HCT116 (cell line): ENCODE measurements around the gene SLC28A3. TPM values are rescaled to one million over a fixed set of nuclear protein-coding genes. Genes with fewer than 3 reads are reported as not detected.

ENCODE experiments used
- ATAC-seq: fragments of 200-7000 bp; cut with Tn5 transposase; 2 replicates; pipeline ENCODE4 v1.9.1; 2020; ENCODE audit warnings: mild to moderate bottlenecking, moderate library complexity
- BruUV-seq: library from RNA; stranded (reverse); fragments of 400-500 nt; replicated peaks from 2 replicates; lab custom pipeline; 2021; lab: Mats Ljungman, UMichigan
- CTCF ChIA-PET: fragments of 300-600 bp; sonication (Branson Sonifier 250); formaldehyde crosslinking; loops from one replicate; lab custom pipeline; 2021; ENCODE audit warnings: antibody characterized with exemption; lab: Charles Lee
- POLR2A ChIA-PET: fragments of 300-600, 350-600 bp; sonication (Branson Sonifier 250); formaldehyde crosslinking; loops from one replicate; lab custom pipeline; 2021; ENCODE audit warnings: antibody characterized with exemption; lab: Charles Lee
- RAD21 ChIA-PET, 2 experiments: fragments of 300-600 bp; sonication (Branson Sonifier 250); formaldehyde crosslinking; loops; one replicate each; lab custom pipeline; 2023; ENCODE audit warnings: low total read pairs in 2 of 2; ENCODE audit not compliant: uncharacterized antibody in 2 of 2, unreplicated experiment in 2 of 2, low non-redundant PET in 1 of 2; lab: Charles Lee
- DNase-seq: peaks from one replicate; pipeline ENCODE4 v3.0.0-alpha.2; 2010; ENCODE audit warnings: low read depth, low spot score
- H2AFZ ChIP-seq: fragments of 200-600 bp; shearing (Covaris generic), sonication (generic); 2 replicates; pipeline ENCODE4 v1.6.1; 2017; ENCODE audit warnings: low read depth, mixed run types, mixed read lengths, antibody characterized with exemption, low read length; ENCODE audit not compliant: poor library complexity, severe bottlenecking
- H3K27ac ChIP-seq: 2 replicates; pipeline ENCODE4 v1.5.1; 2012; ENCODE audit warnings: low read depth, low read length
- H3K27me3 ChIP-seq: fragments of 200-600 bp; sonication (generic); 2 replicates; pipeline ENCODE4 v1.6.1; 2016; ENCODE audit warnings: mixed run types, low read length, mixed read lengths; ENCODE audit not compliant: insufficient read depth
- H3K36me3 ChIP-seq, 2 experiments: fragments of 200-500 bp in 1 of 2; fragments of 200-600 bp in 1 of 2; sonication (Bioruptor generic) in 1 of 2; sonication (generic) in 1 of 2; 2 replicates each; pipeline versions ENCODE4 v1.5.1 to v1.6.1; 2014 to 2016; ENCODE audit warnings: low read length in 2 of 2, inconsistent platforms in 1 of 2, mixed read lengths in 1 of 2, mixed run types in 1 of 2; ENCODE audit not compliant: insufficient read depth in 2 of 2, control insufficient read depth in 1 of 2
- H3K4me1 ChIP-seq, 2 experiments: fragments of 200-600 bp in 1 of 2; sonication (generic) in 1 of 2; 2 replicates each; pipeline versions ENCODE4 v1.5.1 to v1.6.1; 2012 to 2017; ENCODE audit warnings: low read length in 2 of 2, inconsistent platforms in 1 of 2, mild to moderate bottlenecking in 1 of 2, mixed read lengths in 1 of 2, mixed run types in 1 of 2, moderate library complexity in 1 of 2; ENCODE audit not compliant: insufficient read depth in 2 of 2, control insufficient read depth in 1 of 2
- H3K4me2 ChIP-seq: fragments of 200-600 bp; sonication (generic); 2 replicates; pipeline ENCODE4 v1.6.1; 2017; ENCODE audit warnings: mixed run types, low read length, mixed read lengths
- H3K4me3 ChIP-seq, 2 experiments: fragments of 200-600 bp in 1 of 2; sonication (generic) in 1 of 2; replicated peaks in 1 of 2; 2 replicates each; pipeline ENCODE4 v1.5.1; 2011 to 2016; ENCODE audit warnings: low read length in 2 of 2, control low read depth in 1 of 2, low read depth in 1 of 2, mild to moderate bottlenecking in 1 of 2, mixed read lengths in 1 of 2, mixed run types in 1 of 2
- H3K79me2 ChIP-seq: fragments of 200-600 bp; sonication (generic); 2 replicates; pipeline ENCODE4 v1.6.1; 2017; ENCODE audit warnings: mild to moderate bottlenecking, mixed run types, low read length, moderate library complexity, mixed read lengths; ENCODE audit not compliant: insufficient read depth
- H3K9ac ChIP-seq: fragments of 200-600 bp; sonication (generic); 2 replicates; pipeline ENCODE4 v1.6.1; 2016; ENCODE audit warnings: low read length, mixed read lengths
- H3K9me2 ChIP-seq: fragments of 200-600 bp; sonication (generic), shearing (Covaris generic); 2 replicates; pipeline ENCODE4 v1.6.1; 2017; ENCODE audit warnings: mixed run types, mild to moderate bottlenecking, moderate library complexity; ENCODE audit not compliant: insufficient read depth
- H3K9me3 ChIP-seq, 2 experiments: fragments of 200-500 bp in 1 of 2; fragments of 200-600 bp in 1 of 2; sonication (Bioruptor generic) in 1 of 2; sonication (generic) in 1 of 2; 2 replicates each; pipeline ENCODE4 v1.6.1; 2014 to 2017; ENCODE audit warnings: low read length in 2 of 2, mixed read lengths in 2 of 2, inconsistent platforms in 1 of 2, low read depth in 1 of 2, mild to moderate bottlenecking in 1 of 2, mixed run types in 1 of 2, moderate library complexity in 1 of 2; ENCODE audit not compliant: control insufficient read depth in 1 of 2, insufficient read depth in 1 of 2
- H4K20me1 ChIP-seq: fragments of 200-600 bp; sonication (generic), shearing (Covaris generic); 2 replicates; pipeline ENCODE4 v1.6.1; 2017; ENCODE audit warnings: mixed run types, mild to moderate bottlenecking, moderate library complexity; ENCODE audit not compliant: insufficient read depth
- CBX3 ChIP-seq: IDR thresholded peaks from 2 replicates; pipeline ENCODE4 v1.6.1; 2012; ENCODE audit warnings: low read depth
- CTCF ChIP-seq, 3 experiments: fragments of 200-600 bp in 1 of 3; sonication (generic) in 1 of 3; IDR thresholded peaks in 2 of 3; conservative IDR thresholded peaks in 1 of 3; 2 replicates each; pipeline ENCODE4 v1.5.1; 2012 to 2017; ENCODE audit warnings: low read depth in 2 of 3, low read length in 2 of 3, antibody characterized with exemption in 1 of 3, borderline replicate concordance in 1 of 3, control low read depth in 1 of 3, mild to moderate bottlenecking in 1 of 3, mixed read lengths in 1 of 3, mixed run types in 1 of 3, moderate library complexity in 1 of 3; ENCODE audit not compliant: insufficient read depth in 1 of 3
- EGR1 ChIP-seq: IDR thresholded peaks from 2 replicates; pipeline ENCODE4 v1.6.1; 2012; ENCODE audit warnings: low read depth
- ELF1 ChIP-seq: IDR thresholded peaks from 2 replicates; pipeline ENCODE4 v1.6.1; 2012; ENCODE audit warnings: low read depth, borderline replicate concordance
- EZH2 ChIP-seq: fragments of 200-600 bp; sonication (generic); IDR thresholded peaks from 2 replicates; pipeline ENCODE4 v1.6.1; 2017; ENCODE audit warnings: antibody characterized with exemption, mixed run types
- FOSL1 ChIP-seq: IDR thresholded peaks from 2 replicates; pipeline ENCODE4 v1.6.1; 2012; ENCODE audit warnings: low read depth
- JUND ChIP-seq: IDR thresholded peaks from 2 replicates; pipeline ENCODE4 v1.6.1; 2012
- MAX ChIP-seq: IDR thresholded peaks from 2 replicates; pipeline ENCODE4 v1.6.1; 2012
- POLR2A ChIP-seq: IDR thresholded peaks from 2 replicates; pipeline ENCODE4 v1.7.0; 2011; ENCODE audit warnings: borderline replicate concordance; ENCODE audit not compliant: insufficient read depth, insufficient read length; ENCODE audit errors: extremely low read depth
- RAD21 ChIP-seq: IDR thresholded peaks from 2 replicates; pipeline ENCODE4 v1.6.1; 2012; ENCODE audit warnings: low read depth, mild to moderate bottlenecking
- REST ChIP-seq: IDR thresholded peaks from 2 replicates; pipeline ENCODE4 v1.6.1; 2012; ENCODE audit warnings: low read depth
- SIN3A ChIP-seq: IDR thresholded peaks from 2 replicates; pipeline ENCODE4 v1.6.1; 2012; ENCODE audit warnings: low read depth
- SP1 ChIP-seq: IDR thresholded peaks from 2 replicates; pipeline ENCODE4 v1.6.1; 2012; ENCODE audit warnings: low read depth
- SRF ChIP-seq: IDR thresholded peaks from 2 replicates; pipeline ENCODE4 v1.6.1; 2012; ENCODE audit warnings: low read depth
- YY1 ChIP-seq: IDR thresholded peaks from 2 replicates; pipeline ENCODE4 v1.6.1; 2011; ENCODE audit warnings: low read length, low read depth, moderate library complexity, mild to moderate bottlenecking; ENCODE audit not compliant: insufficient replicate concordance; ENCODE audit errors: extremely low read depth
- ZBTB33 ChIP-seq: IDR thresholded peaks from 2 replicates; pipeline ENCODE4 v1.6.1; 2011; ENCODE audit warnings: mild to moderate bottlenecking, low read length, moderate library complexity; ENCODE audit not compliant: insufficient replicate concordance; ENCODE audit errors: extremely low read depth
- ZFX ChIP-seq: fragments of 450-650 bp; IDR thresholded peaks from 2 replicates; pipeline ENCODE4 v1.6.1; 2017
- ZNF274 ChIP-seq: fragments of 200-500 bp; sonication (Bioruptor generic); IDR thresholded peaks from 2 replicates; pipeline ENCODE4 v1.6.1; 2014; ENCODE audit warnings: mild to moderate bottlenecking, low read depth, low read length, inconsistent platforms
- intact Hi-C: fragments of 100-400 bp; cut with micrococcal nuclease; formaldehyde crosslinking; loops from 2 replicates; pipeline ENCODE4 v1.10.0; 2022
- total RNA-seq: library from RNA; stranded (reverse); gene quantifications from one replicate; pipeline ENCODE4 v1.2.1, GENCODE V29; 2021; ENCODE audit not compliant: unreplicated experiment

SLC28A3 gene
- total RNA-seq, 1 experiment from 2014 or later: not detected

GRCh38 chr9:84293001-84293798, 47.4 kb downstream of the SLC28A3 start:
- Histone ChIP-seq H3K27ac (no peak overlapping the region), H3K4me2 (no peak overlapping the region), H3K79me2 (no peaks in the 10 kb centered on the region), H3K9ac (no peak overlapping the region), H3K9me3 (no peaks in the 10 kb centered on the region), H3K9me2 (no peaks in the 10 kb centered on the region), H3K4me1 (no peaks in the 10 kb centered on the region), H4K20me1 (no peaks in the 10 kb centered on the region), H3K36me3 (no peaks in the 10 kb centered on the region), H3K27me3 (no peaks in the 10 kb centered on the region; the same call in 1 of the 2 replicates), H2AFZ (no peak overlapping the region), H3K4me3 (no peak overlapping the region)
- RAD21 ChIA-PET: no interaction called here
- intact Hi-C loops: no loop called here
- no peak for TF ChIP-seq FOSL1
- no peak for TF ChIP-seq ZNF274
- TF ChIP-seq SRF: no peak
- TF ChIP-seq SP1: no peak
- TF ChIP-seq YY1: no peak
- TF ChIP-seq MAX: no peak
- no peak for TF ChIP-seq EGR1
- TF ChIP-seq RAD21: no peak
- TF ChIP-seq CBX3: no peak
- TF ChIP-seq CTCF (IDR thresholded peaks at IDR 0.05 in 2 of 3, conservative IDR thresholded peaks at IDR 0.05 in 1 of 3; ENCODE audit: borderline replicate concordance in 1 of 3, insufficient read depth in 1 of 3, low read depth in 2 of 3, low read length in 2 of 3): no peak
- TF ChIP-seq POLR2A: no peak
- no peak for TF ChIP-seq ZBTB33
- no peak for TF ChIP-seq JUND
- TF ChIP-seq REST: no peak
- TF ChIP-seq SIN3A: no peak
- TF ChIP-seq ZFX: no peak
- no peak for TF ChIP-seq ELF1
- no peak for TF ChIP-seq EZH2
- CTCF ChIA-PET: interaction anchor here (1.0 to 1.5 kb wide), 2 partner anchors 9 to 356 kb away, joined by 3 to 6 read pairs; no protein-coding TSS in a partner anchor
- no peak for ATAC-seq
- no peak for DNase-seq
- no TSS peak for BruUV-seq
- POLR2A ChIA-PET: no interaction called here
